DND-41 (cell line): ENCODE measurements around the gene FNBP1L.

Experiments
- ATAC-seq: fragments of 200-7000 bp; cut with Tn5 transposase; 3 replicates; pipeline ENCODE4 v1.9.1; 2021; ENCODE audit warnings: low read depth; ENCODE audit not compliant: insufficient read depth
- DNase-seq: peaks from one replicate; pipeline ENCODE4 v3.0.0-alpha.2; 2020
- H2AFZ ChIP-seq: 2 replicates; pipeline ENCODE4 v1.6.0; 2012; ENCODE audit warnings: low read depth, low read length
- H3K27ac ChIP-seq: 2 replicates; pipeline ENCODE4 v1.5.1; 2012; ENCODE audit warnings: low read length, inconsistent platforms
- H3K27me3 ChIP-seq: fragments of 200-600 bp; sonication (generic); 2 replicates; pipeline ENCODE4 v1.6.0; 2012; ENCODE audit warnings: low read length, mild to moderate bottlenecking, inconsistent platforms; ENCODE audit not compliant: insufficient read depth, poor library complexity
- H3K36me3 ChIP-seq: 2 replicates; pipeline ENCODE4 v1.5.1; 2012; ENCODE audit warnings: low read length, inconsistent platforms; ENCODE audit not compliant: insufficient read depth
- H3K4me1 ChIP-seq: 2 replicates; pipeline ENCODE4 v1.5.1; 2012; ENCODE audit warnings: mild to moderate bottlenecking, low read length; ENCODE audit not compliant: insufficient read depth
- H3K4me2 ChIP-seq: 2 replicates; pipeline ENCODE4 v1.6.0; 2012; ENCODE audit warnings: mild to moderate bottlenecking, moderate library complexity, low read length, inconsistent platforms; ENCODE audit not compliant: insufficient read depth
- H3K4me3 ChIP-seq, 2 experiments: fragments of 200-600 bp in 1 of 2; shearing (Covaris generic) in 1 of 2; 2 replicates each; pipeline ENCODE4 v1.5.1; 2012 to 2016; ENCODE audit warnings: inconsistent platforms in 2 of 2, low read length in 2 of 2, mild to moderate bottlenecking in 2 of 2, low read depth in 1 of 2, moderate library complexity in 1 of 2
- H3K79me2 ChIP-seq: 2 replicates; pipeline ENCODE4 v1.6.0; 2012; ENCODE audit warnings: low read length, inconsistent platforms; ENCODE audit not compliant: insufficient read depth
- H3K9ac ChIP-seq: 2 replicates; pipeline ENCODE4 v1.6.0; 2012; ENCODE audit warnings: low read depth, mild to moderate bottlenecking, inconsistent platforms, low read length, moderate library complexity
- H3K9me3 ChIP-seq: 2 replicates; pipeline ENCODE4 v1.5.1; 2012; ENCODE audit warnings: low read length, moderate library complexity, mild to moderate bottlenecking, inconsistent platforms; ENCODE audit not compliant: insufficient read depth, severe bottlenecking
- H4K20me1 ChIP-seq: 2 replicates; pipeline ENCODE4 v1.6.0; 2012; ENCODE audit warnings: low read length; ENCODE audit not compliant: insufficient read depth
- EZH2 ChIP-seq: IDR thresholded peaks from 3 replicates; pipeline ENCODE4 v1.6.1; 2012; ENCODE audit warnings: borderline replicate concordance, low read depth, mild to moderate bottlenecking, moderate library complexity, low read length, inconsistent platforms; ENCODE audit not compliant: severe bottlenecking
- TF ChIP-seq, protein P1 (sequence below): IDR thresholded peaks from 2 replicates; pipeline ENCODE4 v1.5.1; 2012; ENCODE audit warnings: borderline replicate concordance, low read length, moderate library complexity, mild to moderate bottlenecking; ENCODE audit not compliant: poor library complexity, severe bottlenecking; ENCODE audit errors: extremely low read depth

The FNBP1L gene

DNA sequence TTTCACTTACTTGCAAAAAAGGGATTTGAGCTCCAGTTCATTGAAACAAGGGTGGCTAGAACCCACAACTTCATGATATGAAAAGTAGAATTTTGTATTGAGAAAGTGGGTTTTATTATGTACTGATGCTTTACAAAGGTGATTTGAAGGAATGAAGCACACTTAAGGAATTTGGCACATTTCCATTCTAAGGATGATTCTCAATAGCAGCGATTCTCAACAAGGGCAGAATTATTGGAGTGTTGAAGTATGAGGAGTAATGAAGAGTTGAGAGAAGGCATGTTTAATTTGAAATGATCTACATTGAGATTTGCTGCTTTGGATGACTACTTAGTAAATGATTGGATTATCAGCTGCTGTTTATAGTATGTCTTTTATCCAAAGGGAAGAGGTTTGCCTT, 54.7 kb downstream of the FNBP1L start:
- Histone ChIP-seq H3K4me2 (no peak overlapping the region), H3K4me3 (no peak overlapping the region), H3K4me1 (no peaks in the 10 kb centered on the region; the same call in 1 of the 2 replicates), H4K20me1 (no peaks in the 10 kb centered on the region), H2AFZ (no peak overlapping the region), H3K27ac (no peak overlapping the region), H3K36me3 (no peaks in the 10 kb centered on the region), H3K9ac (no peak overlapping the region), H3K27me3 (no peaks in the 10 kb centered on the region), H3K9me3 (no peaks in the 10 kb centered on the region), H3K79me2 (0 out of 2 replicates have a peak, but pooled peaks cover 3% of the 10 kb centered on the region)
- no peak for ATAC-seq
- TF ChIP-seq EZH2: no peak
- TF ChIP-seq, protein P1, sequence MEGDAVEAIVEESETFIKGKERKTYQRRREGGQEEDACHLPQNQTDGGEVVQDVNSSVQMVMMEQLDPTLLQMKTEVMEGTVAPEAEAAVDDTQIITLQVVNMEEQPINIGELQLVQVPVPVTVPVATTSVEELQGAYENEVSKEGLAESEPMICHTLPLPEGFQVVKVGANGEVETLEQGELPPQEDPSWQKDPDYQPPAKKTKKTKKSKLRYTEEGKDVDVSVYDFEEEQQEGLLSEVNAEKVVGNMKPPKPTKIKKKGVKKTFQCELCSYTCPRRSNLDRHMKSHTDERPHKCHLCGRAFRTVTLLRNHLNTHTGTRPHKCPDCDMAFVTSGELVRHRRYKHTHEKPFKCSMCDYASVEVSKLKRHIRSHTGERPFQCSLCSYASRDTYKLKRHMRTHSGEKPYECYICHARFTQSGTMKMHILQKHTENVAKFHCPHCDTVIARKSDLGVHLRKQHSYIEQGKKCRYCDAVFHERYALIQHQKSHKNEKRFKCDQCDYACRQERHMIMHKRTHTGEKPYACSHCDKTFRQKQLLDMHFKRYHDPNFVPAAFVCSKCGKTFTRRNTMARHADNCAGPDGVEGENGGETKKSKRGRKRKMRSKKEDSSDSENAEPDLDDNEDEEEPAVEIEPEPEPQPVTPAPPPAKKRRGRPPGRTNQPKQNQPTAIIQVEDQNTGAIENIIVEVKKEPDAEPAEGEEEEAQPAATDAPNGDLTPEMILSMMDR: no peak
- no peak for DNase-seq

DNA sequence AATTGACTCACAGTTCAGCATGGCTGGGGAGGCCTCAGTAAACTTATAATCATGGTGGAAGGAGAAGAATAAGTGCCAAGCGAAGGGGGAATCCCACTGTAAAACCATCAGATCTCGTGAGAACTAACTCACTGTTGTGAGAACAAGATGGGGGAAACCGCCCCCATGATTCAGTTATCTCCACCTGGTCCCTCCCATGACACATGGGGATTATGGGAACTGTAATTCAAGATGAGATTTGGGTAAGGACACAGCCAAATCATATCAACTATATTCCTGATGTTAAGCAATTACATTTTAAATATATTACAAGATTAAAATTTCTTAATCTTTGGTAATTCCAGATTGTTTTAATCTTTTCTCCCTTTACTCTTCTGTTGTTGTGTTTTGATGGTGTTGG, 55.2 kb downstream of the FNBP1L start:
- DNase-seq: no peak
- H4K20me1 ChIP-seq: no peaks in the 10 kb centered on the region
- no peak overlapping the region for H3K9ac ChIP-seq
- ATAC-seq: no peak
- no peaks in the 10 kb centered on the region; the same call in 1 of the 2 replicates for H3K4me1 ChIP-seq
- H3K27me3 ChIP-seq: no peaks in the 10 kb centered on the region
- H3K9me3 ChIP-seq: no peaks in the 10 kb centered on the region
- no peaks in the 10 kb centered on the region for H3K36me3 ChIP-seq
- H3K4me3 ChIP-seq: no peak overlapping the region
- 0 out of 2 replicates have a peak, but pooled peaks cover 5% of the 10 kb centered on the region for H3K79me2 ChIP-seq
- no peak overlapping the region for H2AFZ ChIP-seq
- no peak overlapping the region for H3K4me2 ChIP-seq
- TF ChIP-seq EZH2: no peak
- TF ChIP-seq, protein P1: no peak
- no peak overlapping the region for H3K27ac ChIP-seq

DNA sequence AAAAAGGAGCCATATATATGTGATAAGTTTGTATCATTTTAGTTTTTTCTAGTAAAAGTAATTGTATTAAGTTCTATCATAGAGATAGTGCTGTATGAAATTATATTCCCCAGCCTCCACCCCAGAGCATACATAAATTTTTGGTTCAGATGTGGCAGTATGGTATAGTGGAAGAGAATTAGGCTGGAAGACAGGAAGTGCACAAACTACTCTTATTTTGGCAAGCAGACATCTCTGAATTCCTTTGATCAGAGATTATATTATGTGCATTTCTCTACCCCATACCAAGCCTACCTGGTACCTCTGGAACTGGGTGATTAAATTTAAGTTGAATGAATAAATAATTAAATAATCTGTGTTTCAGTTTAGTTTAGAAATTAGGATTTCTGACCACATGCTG, 55.9 kb downstream of the FNBP1L start:
- H2AFZ ChIP-seq: no peak overlapping the region
- no peaks in the 10 kb centered on the region; the same call in 1 of the 2 replicates for H3K4me1 ChIP-seq
- H3K9ac ChIP-seq: no peak overlapping the region
- no peak for TF ChIP-seq EZH2
- TF ChIP-seq, protein P1: no peak
- H3K4me2 ChIP-seq: no peak overlapping the region
- DNase-seq: no peak
- H3K27ac ChIP-seq: no peak overlapping the region
- H3K36me3 ChIP-seq: peaks cover under 1% of the 10 kb centered on the region; the same call in 1 of the 2 replicates
- no peaks in the 10 kb centered on the region for H3K9me3 ChIP-seq
- no peak overlapping the region for H3K4me3 ChIP-seq
- H3K79me2 ChIP-seq: 0 out of 2 replicates have a peak, but pooled peaks cover 3% of the 10 kb centered on the region
- peak; percentile 61; the same call in 1 of the 3 replicates for ATAC-seq
- H4K20me1 ChIP-seq: no peaks in the 10 kb centered on the region
- H3K27me3 ChIP-seq: no peaks in the 10 kb centered on the region
